ENCODE measurements around the gene TACR2.

Gene TACR2

GRCh38 chr10:69439813-69440506 is 23.2 kb upstream of the TACR2 start:
- no peak for TF ChIP-seq CTCF (IDR thresholded peaks at IDR 0.05; ENCODE audit: low read depth, low read length, missing control alignments)
- in situ Hi-C loops (cut with HindIII; ENCODE audit: low sequenced_read_pairs), result loop anchor here (10.0 kb wide), 1 partner anchor 55 kb away; no protein-coding TSS in a partner anchor

GRCh38 chr10:69439350-69439739 is 22.6 kb upstream of the TACR2 start:
- in situ Hi-C loops (cut with HindIII; ENCODE audit: low sequenced_read_pairs), result no loop called here
- TF ChIP-seq CTCF (IDR thresholded peaks at IDR 0.05; ENCODE audit: low read depth, low read length, missing control alignments), result no peak

More at GRCh38 chr10:69439813-69440506, 23.2 kb upstream of the TACR2 start:
- DNase-seq (ENCODE audit: low read depth), result no peak
- no peak overlapping the region for H3K4me3 ChIP-seq (ENCODE audit: low read depth, low read length)

GRCh38 chr10:69438536-69439349 is 22.0 kb upstream of the TACR2 start:
- DNase-seq (ENCODE audit: low read depth), result no peak
- in situ Hi-C loops (cut with HindIII; ENCODE audit: low sequenced_read_pairs), result no loop called here
- TF ChIP-seq CTCF (IDR thresholded peaks at IDR 0.05; ENCODE audit: low read depth, low read length, missing control alignments), result no peak
- no peak overlapping the region for H3K4me3 ChIP-seq (ENCODE audit: low read depth, low read length)

More at GRCh38 chr10:69439350-69439739, 22.6 kb upstream of the TACR2 start:
- no peak for DNase-seq (ENCODE audit: low read depth)
- H3K4me3 ChIP-seq (ENCODE audit: low read depth, low read length), result no peak overlapping the region

GRCh38 chr10:69437321-69438259 is 20.9 kb upstream of the TACR2 start:
- no peak for TF ChIP-seq CTCF (IDR thresholded peaks at IDR 0.05; ENCODE audit: low read depth, low read length, missing control alignments)

GRCh38 chr10:69435966-69436520 is 19.3 kb upstream of the TACR2 start:
- TF ChIP-seq CTCF (IDR thresholded peaks at IDR 0.05; ENCODE audit: low read depth, low read length, missing control alignments), result no peak
- no peak overlapping the region for H3K4me3 ChIP-seq (ENCODE audit: low read depth, low read length)
- in situ Hi-C loops (cut with HindIII; ENCODE audit: low sequenced_read_pairs), result no loop called here
- DNase-seq (ENCODE audit: low read depth), result no peak

More at GRCh38 chr10:69437321-69438259, 20.9 kb upstream of the TACR2 start:
- in situ Hi-C loops (cut with HindIII; ENCODE audit: low sequenced_read_pairs), result no loop called here
- no peak for DNase-seq (ENCODE audit: low read depth)
- no peak overlapping the region for H3K4me3 ChIP-seq (ENCODE audit: low read depth, low read length)

- in situ Hi-C loops (cut with HindIII; ENCODE audit: low sequenced_read_pairs), result no loop called here
- no peak for TF ChIP-seq CTCF (IDR thresholded peaks at IDR 0.05; ENCODE audit: low read depth, low read length, missing control alignments)
- DNase-seq (ENCODE audit: low read depth), result no peak
- H3K4me3 ChIP-seq (ENCODE audit: low read depth, low read length), result no peak overlapping the region
Measured at GRCh38 chr10:69434926-69435325, 18.2 kb upstream of the TACR2 start.

Measured in astrocyte of the cerebellum (primary cell).